GM12801 (cell line): ENCODE data around the gene CD164L2.

Experiments
- TF ChIP-seq, protein P1 (sequence below): IDR thresholded peaks from one replicate; pipeline ENCODE4 v1.5.1; 2011; ENCODE audit warnings: control low read depth; ENCODE audit not compliant: insufficient read length; ENCODE audit errors: extremely low read depth

CD164L2 gene

DNA sequence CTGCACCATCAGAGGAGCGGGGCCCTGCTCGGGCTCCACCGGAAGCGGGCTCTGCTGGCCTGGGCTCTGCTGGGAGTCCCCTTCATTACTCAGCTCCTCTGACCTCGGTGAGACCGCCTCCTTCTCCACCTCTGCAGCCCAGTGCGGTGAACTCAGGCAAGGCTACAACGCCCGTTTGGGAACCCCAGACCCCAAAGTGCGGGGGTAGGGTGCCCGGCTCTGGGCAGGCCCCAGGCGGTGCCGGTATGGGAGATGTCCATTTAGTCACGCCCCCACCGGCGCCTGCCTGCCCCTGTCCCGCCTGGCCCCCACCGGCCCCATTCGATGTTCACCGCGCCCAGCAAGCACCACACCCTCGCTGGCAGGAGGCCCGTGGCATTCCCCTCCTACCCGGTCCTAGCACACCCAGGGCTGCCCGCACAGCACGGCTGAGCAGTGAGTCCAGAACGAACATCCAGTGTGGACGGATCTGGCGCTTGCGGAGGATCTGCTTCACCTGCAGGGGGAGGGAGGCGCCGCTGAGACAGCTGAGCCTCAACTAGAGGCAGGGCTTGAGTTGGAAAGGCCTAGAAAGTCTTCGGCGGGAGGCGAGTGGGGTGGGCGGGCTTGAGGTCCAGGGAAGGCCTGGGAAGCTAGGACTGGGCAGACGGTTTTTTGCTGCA is 26.4 kb downstream of the CD164L2 start:
- TF ChIP-seq, protein P1, sequence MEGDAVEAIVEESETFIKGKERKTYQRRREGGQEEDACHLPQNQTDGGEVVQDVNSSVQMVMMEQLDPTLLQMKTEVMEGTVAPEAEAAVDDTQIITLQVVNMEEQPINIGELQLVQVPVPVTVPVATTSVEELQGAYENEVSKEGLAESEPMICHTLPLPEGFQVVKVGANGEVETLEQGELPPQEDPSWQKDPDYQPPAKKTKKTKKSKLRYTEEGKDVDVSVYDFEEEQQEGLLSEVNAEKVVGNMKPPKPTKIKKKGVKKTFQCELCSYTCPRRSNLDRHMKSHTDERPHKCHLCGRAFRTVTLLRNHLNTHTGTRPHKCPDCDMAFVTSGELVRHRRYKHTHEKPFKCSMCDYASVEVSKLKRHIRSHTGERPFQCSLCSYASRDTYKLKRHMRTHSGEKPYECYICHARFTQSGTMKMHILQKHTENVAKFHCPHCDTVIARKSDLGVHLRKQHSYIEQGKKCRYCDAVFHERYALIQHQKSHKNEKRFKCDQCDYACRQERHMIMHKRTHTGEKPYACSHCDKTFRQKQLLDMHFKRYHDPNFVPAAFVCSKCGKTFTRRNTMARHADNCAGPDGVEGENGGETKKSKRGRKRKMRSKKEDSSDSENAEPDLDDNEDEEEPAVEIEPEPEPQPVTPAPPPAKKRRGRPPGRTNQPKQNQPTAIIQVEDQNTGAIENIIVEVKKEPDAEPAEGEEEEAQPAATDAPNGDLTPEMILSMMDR: no peak

DNA sequence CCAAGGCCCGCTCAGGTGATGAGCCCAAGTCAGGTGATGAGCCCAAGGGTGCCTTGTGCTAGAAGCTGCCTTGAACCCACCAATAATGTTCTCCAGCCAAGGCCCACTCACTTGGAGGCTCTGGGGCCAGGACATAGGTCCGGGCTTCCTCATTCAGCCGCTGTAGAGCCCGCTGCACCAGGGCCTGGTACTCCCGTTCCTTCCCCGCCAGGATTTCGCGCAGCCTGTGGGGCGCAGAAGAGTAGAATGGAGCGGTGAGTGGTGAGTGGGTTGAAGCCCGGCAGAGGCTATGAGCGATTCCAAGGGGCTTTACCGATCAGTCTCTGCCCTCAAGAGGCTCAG is 26.9 kb downstream of the CD164L2 start:
- TF ChIP-seq, protein P1: no peak

DNA sequence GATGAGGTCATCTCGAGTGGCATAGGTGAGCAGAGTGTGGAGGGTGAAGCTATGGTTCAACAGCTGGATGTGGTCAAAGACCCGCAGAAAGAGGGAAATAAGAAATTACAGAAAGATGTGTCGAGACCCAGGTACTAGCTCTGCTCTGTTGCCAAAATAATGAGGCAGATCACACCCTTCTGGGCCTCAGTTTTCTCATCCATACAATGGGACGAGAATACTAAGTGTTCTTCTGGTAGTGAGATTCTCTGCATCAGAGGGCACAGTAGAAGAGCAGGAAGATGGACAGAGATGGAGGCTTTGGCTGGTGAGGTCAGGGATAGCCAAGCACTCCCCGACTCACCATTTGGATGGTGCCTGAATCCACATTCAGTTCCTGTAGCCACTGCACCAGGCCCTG is 27.4 kb downstream of the CD164L2 start:
- TF ChIP-seq, protein P1: no peak

DNA sequence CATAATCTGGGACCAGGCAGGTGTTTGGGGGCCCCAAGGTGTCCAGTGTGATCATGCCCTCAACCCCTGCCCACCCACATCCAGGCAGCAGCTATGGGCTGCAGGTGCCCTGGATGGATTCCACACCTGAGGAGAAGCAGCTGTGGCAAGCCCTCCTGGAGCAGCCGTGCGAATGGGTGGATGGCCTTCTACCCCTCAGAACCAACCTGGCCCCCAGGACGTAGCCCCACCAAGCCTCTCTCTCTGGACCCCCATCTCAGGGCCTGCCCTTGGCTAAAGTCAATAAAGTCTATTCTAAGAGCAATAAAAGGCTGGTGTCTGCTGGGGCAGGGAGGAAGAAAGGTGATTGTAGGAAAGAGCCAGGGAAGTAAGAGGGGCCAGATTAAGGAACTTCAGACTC is 29.5 kb downstream of the CD164L2 start:
- TF ChIP-seq, protein P1: no peak

DNA sequence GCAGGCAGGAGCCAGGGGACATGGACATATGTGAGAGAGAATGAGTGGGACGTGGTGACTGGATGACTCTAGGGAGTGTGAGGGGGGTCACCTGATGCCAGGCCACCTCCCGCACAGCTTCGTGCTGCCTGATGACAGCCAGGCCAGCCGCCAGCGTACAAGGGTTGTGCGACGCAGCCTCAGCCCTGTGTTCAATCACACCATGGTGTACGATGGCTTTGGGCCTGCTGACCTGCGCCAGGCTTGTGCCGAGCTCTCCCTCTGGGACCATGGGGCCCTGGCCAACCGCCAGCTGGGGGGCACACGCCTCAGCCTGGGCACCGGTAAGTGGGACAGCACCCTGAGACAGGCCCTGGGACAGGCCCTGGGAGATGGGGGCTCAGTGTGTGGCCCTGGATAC is 30.0 kb downstream of the CD164L2 start:
- TF ChIP-seq, protein P1: no peak

DNA sequence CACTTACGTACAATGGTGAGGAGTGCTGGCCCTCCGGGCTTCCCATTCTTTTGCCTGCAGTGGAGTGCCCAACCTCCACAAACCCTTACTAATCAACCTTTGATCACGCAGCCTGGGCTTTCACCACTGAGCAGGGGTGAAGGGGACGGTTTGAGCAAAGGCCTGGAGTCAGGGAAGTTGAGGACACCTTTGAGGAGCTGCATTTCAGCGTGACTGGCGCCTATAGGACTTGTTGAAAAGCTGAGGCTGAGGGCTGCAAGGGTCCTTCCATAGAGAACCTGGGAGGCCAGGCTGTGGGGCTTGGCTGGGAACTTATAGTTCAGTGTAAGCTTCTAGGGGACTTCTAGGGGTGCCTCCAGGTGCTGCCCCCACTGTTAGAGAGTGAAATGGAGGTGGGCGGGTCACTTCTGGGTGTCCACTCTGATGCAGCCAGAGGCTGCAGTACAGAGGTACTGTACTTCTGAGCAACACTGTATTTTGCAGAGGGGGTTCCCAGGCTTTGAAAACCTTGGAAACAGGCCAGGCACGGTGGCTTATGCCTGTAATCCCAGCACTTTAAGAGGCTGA is 31.5 kb downstream of the CD164L2 start:
- TF ChIP-seq, protein P1: no peak

DNA sequence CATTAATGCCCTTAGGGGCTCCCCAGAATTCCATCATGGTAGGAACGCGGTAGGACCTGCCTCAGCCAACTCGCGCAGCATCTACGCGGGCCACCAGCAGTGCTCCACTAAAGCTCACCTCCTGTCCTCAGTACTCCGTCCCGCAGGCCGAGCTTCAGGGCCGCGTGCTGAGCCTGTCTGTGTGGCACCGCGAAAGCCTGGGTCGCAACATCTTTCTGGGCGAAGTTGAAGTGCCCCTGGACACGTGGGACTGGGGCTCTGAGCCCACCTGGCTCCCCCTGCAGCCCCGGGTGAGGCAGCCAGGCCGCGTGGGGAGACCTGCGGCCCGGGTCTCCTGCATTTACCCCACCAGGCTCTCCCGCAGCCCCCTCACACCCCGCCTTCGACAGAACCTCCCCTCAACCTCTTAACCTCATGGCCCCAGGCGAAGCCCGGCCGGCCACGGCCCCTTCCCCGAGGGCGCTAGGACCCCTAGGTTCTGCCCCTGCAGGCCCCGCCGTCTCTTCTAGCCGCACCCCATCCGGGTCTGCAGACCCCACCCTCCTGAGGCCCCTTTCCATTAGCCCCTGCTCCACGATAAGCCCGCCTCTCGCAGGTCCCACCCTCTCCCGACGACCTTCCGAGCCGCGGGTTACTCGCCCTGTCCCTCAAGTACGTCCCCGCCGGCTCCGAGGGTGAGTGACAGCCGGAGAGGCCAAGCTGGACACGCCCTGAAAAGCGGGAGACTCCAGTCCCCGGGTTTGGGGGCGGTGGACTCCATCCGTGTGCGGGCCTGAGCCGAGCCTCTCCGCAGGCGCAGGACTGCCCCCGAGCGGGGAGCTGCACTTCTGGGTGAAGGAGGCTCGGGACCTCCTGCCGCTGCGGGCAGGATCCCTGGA is 32.2 kb downstream of the CD164L2 start:
- TF ChIP-seq, protein P1: no peak
